Effector memory CD4-positive, alpha-beta T cell (primary cell): Measurements from ENCODE around the gene PAF1.
"Not testable (repeated sequence)": the region's sequence is repeated elsewhere in the genome, so short reads cannot be mapped to it uniquely, and the experiment has no call there.

Experiments used
- DNase-seq, 3 donors: peaks; one replicate each; pipeline ENCODE4 v3.0.0-alpha.2; 2020
- H3K27ac ChIP-seq: 2 replicates; pipeline ENCODE4 v1.7.0; 2013; ENCODE audit warnings: mild to moderate bottlenecking, low read length, moderate library complexity; ENCODE audit not compliant: insufficient read depth, poor library complexity, severe bottlenecking
- H3K27me3 ChIP-seq: replicated peaks from 2 replicates; pipeline ENCODE4 v1.7.0; 2013; ENCODE audit warnings: mild to moderate bottlenecking, low read length; ENCODE audit not compliant: insufficient read depth, control insufficient read depth, poor library complexity, severe bottlenecking
- H3K36me3 ChIP-seq: 2 replicates; pipeline ENCODE4 v1.7.0; 2013; ENCODE audit warnings: mild to moderate bottlenecking, low read length, moderate library complexity; ENCODE audit not compliant: control insufficient read depth, insufficient read depth
- H3K4me1 ChIP-seq: 2 replicates; pipeline ENCODE4 v1.7.0; 2013; ENCODE audit warnings: low read length, mild to moderate bottlenecking; ENCODE audit not compliant: control insufficient read depth, insufficient read depth, poor library complexity, severe bottlenecking
- H3K4me3 ChIP-seq: 2 replicates; pipeline ENCODE4 v1.7.0; 2013; ENCODE audit warnings: low read length, low read depth, mild to moderate bottlenecking; ENCODE audit not compliant: insufficient read depth, poor library complexity, severe bottlenecking
- H3K9me3 ChIP-seq: 2 replicates; pipeline ENCODE4 v1.7.0; 2013; ENCODE audit warnings: mild to moderate bottlenecking, low read length, moderate library complexity; ENCODE audit not compliant: control insufficient read depth

PAF1 gene

DNA sequence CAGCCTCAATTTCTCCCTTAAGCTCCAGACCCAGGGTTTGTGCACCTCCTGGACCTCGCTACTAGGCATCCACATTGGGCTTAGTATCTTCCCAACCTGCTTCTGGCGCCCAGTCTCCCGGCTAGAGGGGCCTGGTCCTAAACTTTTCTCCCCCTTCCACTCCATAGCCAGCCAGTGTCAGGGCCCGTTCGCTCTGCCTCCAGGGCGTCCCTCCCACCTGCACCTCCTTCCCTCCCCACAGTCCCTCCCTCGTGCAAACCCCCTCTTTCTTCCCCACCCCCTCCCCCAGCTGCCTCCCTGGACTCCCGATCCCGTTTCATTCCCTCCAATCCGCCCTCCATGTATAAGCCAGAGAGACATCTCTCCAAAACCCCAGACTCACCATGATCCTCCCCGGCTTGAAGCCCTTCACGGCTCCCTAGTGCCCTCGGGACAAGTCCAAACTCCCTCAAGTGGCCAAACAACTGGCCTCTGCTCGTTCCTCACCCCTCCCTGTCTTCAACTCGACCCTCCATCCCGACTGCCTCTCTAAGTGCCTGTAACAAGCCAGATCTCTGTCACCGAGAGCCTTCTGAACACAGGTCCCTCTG lies 49.7 kb downstream of the PAF1 start:
- DNase-seq: no peak
- Histone ChIP-seq H3K36me3 (no peaks in the 10 kb centered on the region), H3K4me3 (peak overlapping the region; percentile 63), H3K4me1 (peaks cover 27% of the 10 kb centered on the region), H3K27ac (peak overlapping the region; percentile 69), H3K9me3 (no peaks in the 10 kb centered on the region), H3K27me3 (no peaks in the 10 kb centered on the region)

GRCh38 chr19:39340156-39340555 lies 50.8 kb downstream of the PAF1 start:
- not testable (repeated sequence) for H3K27ac ChIP-seq, H3K4me3 ChIP-seq, H3K9me3 ChIP-seq, DNase-seq, H3K36me3 ChIP-seq, H3K27me3 ChIP-seq
- H3K4me1 ChIP-seq: peaks cover 30% of the 10 kb centered on the region

DNA sequence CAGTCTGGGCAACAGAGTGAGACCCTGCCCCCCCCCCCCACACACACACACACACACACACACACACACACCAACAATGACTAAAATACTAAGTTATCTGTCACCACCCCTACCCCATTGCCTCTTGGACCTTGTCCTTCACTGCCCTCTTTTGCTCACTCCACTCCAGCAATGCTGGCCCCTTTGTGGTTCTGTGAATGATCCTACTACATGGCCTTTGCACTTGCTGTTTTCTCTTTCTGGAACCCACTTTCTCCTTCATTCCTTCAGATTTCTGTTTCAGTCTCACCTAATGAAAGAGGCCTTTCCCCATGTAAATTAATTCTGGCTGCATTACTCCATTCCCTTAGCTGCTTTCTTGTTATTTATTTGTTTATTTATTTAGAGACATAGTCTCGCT lies 51.2 kb downstream of the PAF1 start:
- no peak for DNase-seq
- H3K27me3 ChIP-seq: no peaks in the 10 kb centered on the region
- no peak overlapping the region for H3K27ac ChIP-seq
- no peaks in the 10 kb centered on the region for H3K9me3 ChIP-seq
- H3K36me3 ChIP-seq: no peaks in the 10 kb centered on the region
- peaks cover 30% of the 10 kb centered on the region for H3K4me1 ChIP-seq
- no peak overlapping the region for H3K4me3 ChIP-seq

DNA sequence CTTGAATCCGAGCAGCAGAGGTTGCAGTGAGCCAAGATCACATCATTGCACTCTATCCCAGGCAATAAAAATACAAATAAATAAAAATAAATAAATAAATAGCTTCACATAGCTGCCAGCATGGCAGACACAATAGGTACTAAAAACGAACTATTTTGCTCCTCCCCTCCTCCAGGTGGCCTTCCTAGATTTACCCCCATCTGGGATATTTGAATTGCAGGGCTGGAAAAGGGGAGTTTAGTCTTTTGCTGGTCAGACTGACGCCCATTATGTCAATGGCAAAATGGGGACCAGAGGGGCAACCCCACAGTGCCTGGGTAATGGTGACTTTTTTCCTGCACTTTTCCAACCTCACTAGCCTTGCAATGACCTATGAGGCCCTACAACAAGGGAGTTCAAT lies 54.4 kb downstream of the PAF1 start:
- H3K4me3 ChIP-seq: no peak overlapping the region
- DNase-seq: no peak

More for the DNA sequence above, 54.4 kb downstream of the PAF1 start:
- Histone ChIP-seq H3K9me3 (no peaks in the 10 kb centered on the region), H3K36me3 (no peaks in the 10 kb centered on the region), H3K27ac (peak overlapping the region; percentile 92), H3K27me3 (no peaks in the 10 kb centered on the region), H3K4me1 (peaks cover 28% of the 10 kb centered on the region)
